Fibroblast of mammary gland (primary cell): Measurements from ENCODE around the gene CDC14B.

Experiments
- DNase-seq: peaks from one replicate; pipeline ENCODE4 v3.0.0-alpha.2; 2010; ENCODE audit warnings: low read depth
- H3K4me3 ChIP-seq: 2 replicates; pipeline ENCODE4 v1.5.1; 2011; ENCODE audit warnings: low read depth, mild to moderate bottlenecking, low read length, moderate library complexity; ENCODE audit not compliant: control insufficient read depth
- TF ChIP-seq, protein P1 (sequence below): conservative IDR thresholded peaks from 2 replicates; pipeline ENCODE4 v1.5.1; 2011; ENCODE audit warnings: low read depth, low read length, inconsistent platforms; ENCODE audit not compliant: control insufficient read depth, insufficient read depth

The CDC14B gene

DNA sequence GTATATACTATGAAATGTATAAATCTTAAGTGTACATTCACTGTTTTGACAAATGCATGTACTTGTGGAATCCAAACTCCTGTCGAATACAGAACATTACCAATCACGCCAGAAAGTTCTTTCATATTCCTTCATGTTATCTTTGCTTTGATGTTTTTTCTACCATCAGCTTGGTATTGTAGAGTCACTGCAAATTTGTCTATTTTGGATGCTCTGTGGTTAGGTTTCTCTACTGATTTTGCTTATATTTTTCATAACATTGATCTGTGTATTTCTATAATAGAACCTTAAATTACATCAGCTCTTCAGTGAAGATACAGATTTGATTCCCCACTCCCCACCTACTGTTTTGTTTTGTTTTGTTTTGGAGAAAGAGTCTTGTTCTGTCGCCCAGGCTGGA is 138.9 kb downstream of the CDC14B start:
- TF ChIP-seq, protein P1, sequence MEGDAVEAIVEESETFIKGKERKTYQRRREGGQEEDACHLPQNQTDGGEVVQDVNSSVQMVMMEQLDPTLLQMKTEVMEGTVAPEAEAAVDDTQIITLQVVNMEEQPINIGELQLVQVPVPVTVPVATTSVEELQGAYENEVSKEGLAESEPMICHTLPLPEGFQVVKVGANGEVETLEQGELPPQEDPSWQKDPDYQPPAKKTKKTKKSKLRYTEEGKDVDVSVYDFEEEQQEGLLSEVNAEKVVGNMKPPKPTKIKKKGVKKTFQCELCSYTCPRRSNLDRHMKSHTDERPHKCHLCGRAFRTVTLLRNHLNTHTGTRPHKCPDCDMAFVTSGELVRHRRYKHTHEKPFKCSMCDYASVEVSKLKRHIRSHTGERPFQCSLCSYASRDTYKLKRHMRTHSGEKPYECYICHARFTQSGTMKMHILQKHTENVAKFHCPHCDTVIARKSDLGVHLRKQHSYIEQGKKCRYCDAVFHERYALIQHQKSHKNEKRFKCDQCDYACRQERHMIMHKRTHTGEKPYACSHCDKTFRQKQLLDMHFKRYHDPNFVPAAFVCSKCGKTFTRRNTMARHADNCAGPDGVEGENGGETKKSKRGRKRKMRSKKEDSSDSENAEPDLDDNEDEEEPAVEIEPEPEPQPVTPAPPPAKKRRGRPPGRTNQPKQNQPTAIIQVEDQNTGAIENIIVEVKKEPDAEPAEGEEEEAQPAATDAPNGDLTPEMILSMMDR, result no peak
- no peak overlapping the region for H3K4me3 ChIP-seq
- DNase-seq, result no peak

DNA sequence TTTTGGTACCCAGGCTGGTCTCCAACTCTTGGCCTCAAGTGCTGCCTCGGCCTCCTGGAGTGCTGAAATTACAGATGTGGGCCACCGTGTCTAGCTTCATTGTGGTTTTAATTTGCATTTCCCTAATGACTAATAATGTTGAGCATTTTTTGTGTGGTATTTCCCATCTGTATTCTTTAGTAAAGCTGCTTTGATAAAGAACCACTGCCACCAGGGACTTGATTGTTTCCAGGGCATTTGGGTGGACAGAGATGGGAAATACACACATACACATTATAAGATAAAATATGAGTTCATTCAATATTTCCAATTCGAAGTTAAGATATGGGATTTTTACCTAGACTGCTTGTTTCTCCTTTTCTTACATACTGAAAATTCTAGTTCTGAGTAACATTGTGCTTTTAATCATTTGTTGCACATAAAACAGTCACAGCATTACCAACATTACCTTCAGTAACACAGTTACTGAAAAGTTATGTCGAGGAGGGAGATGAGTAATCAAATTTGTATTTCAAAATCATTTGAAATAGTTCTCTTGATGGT is 140.7 kb downstream of the CDC14B start:
- TF ChIP-seq, protein P1, result no peak
- no peak overlapping the region for H3K4me3 ChIP-seq
- peak; percentile 66 for DNase-seq

GRCh38 chr9:96476591-96476990 is 143.1 kb downstream of the CDC14B start:
- H3K4me3 ChIP-seq, result no peak overlapping the region
- DNase-seq, result peak; percentile 78
- TF ChIP-seq, protein P1, result no peak

DNA sequence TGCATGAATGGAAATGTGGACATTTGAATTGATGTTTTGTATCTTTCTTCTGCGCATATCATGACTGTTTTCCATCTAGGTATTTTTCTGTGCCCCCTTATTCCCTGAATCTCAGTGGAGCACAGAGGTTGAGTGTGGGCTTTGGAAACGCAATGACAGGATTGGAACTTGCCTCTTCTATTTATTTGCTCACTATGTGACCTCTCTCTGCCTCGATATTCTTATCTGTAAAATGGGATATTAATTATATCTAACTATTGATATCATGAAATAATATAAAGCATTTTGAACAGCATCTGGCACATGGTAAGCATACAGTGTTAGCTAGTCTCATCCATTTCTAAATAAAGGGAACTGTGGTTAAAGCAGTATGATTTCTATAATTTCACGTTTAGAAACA is 143.6 kb downstream of the CDC14B start:
- H3K4me3 ChIP-seq, result no peak overlapping the region
- no peak for DNase-seq
- TF ChIP-seq, protein P1, result no peak

- H3K4me3 ChIP-seq, result no peak overlapping the region
- DNase-seq, result no peak
- TF ChIP-seq, protein P1, result no peak
Observed at GRCh38 chr9:96467784-96468183, 151.9 kb downstream of the CDC14B start.

DNA sequence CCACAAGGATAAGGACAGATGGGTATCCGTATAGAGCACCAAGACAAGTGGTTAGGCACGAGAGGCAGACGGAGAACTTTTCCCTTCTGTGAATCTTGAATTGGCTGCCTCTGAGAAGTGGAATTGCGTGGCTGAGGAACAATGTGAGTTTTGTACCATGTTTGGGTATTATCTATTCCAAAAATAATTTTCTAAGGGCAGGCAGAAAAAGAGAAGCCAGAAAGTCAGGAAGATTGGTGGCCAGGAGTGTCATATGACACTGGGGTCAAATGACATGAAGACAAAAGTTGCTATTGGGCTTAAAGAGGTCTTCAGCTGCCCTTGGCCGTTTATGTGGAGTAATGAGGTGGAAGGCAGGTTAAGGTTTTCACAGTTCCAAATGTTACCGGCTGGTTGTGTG is 155.2 kb downstream of the CDC14B start:
- no peak overlapping the region for H3K4me3 ChIP-seq
- DNase-seq, result no peak
- TF ChIP-seq, protein P1, result no peak

DNA sequence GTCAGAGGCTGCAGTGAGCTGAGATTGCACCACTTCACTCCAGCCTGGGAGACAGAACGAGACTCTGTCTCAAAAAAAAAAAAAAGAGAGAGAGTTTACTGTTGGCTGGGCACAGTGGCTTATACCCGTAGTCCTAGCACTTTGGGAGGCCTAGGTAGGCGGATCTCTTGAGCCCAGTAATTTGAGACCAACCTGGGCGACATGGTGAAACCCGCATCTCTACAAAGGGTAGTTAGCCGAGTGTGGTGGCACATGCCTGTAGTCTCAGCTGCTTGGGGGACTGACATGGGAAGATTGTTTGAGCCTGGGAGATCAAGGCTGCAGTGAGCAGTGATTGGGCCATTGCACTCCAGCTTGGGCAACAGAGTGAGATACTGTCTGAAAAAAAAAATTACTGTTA is 157.1 kb downstream of the CDC14B start:
- H3K4me3 ChIP-seq, result no peak overlapping the region
- TF ChIP-seq, protein P1, result no peak
- DNase-seq, result no peak
